Liver (tissue), 9 donors: ENCODE measurements around the gene SMAP1. TPM values are rescaled to one million over a fixed set of nuclear protein-coding genes. Genes with fewer than 3 reads are reported as not detected.

Source experiments
- DNase-seq: peaks from one replicate; pipeline ENCODE4 v3.0.0-alpha.2; 2017; ENCODE audit warnings: low spot score
- H3K27ac ChIP-seq, 2 donors: one replicate each; pipeline ENCODE4 v1.7.0; 2013; ENCODE audit warnings: inconsistent platforms in 2 of 2, low read length in 2 of 2, control low read depth in 1 of 2, low read depth in 1 of 2, mild to moderate bottlenecking in 1 of 2
- H3K27me3 ChIP-seq, 4 donors: one replicate each; pipeline versions ENCODE4 v1.6.1 to v1.7.0; 2013; ENCODE audit warnings: low read length in 3 of 4, inconsistent platforms in 1 of 4, mild to moderate bottlenecking in 1 of 4, moderate library complexity in 1 of 4; ENCODE audit not compliant: control insufficient read depth in 4 of 4, insufficient read depth in 4 of 4
- H3K36me3 ChIP-seq, 4 donors: one replicate each; pipeline versions ENCODE4 v1.6.1 to v1.7.0; 2013; ENCODE audit warnings: low read length in 3 of 4, mild to moderate bottlenecking in 3 of 4, low read depth in 1 of 4, moderate library complexity in 1 of 4; ENCODE audit not compliant: control insufficient read depth in 4 of 4, insufficient read depth in 3 of 4
- H3K4me1 ChIP-seq, 4 donors: one replicate each; pipeline versions ENCODE4 v1.6.1 to v1.7.0; 2013; ENCODE audit warnings: low read length in 3 of 4, mild to moderate bottlenecking in 3 of 4, moderate library complexity in 1 of 4; ENCODE audit not compliant: control insufficient read depth in 4 of 4, insufficient read depth in 4 of 4
- H3K4me3 ChIP-seq, 3 donors: one replicate each; pipeline versions ENCODE4 v1.6.1 to v1.7.0; 2013; ENCODE audit warnings: low read length in 3 of 3, control low read depth in 1 of 3, low read depth in 1 of 3, mild to moderate bottlenecking in 1 of 3
- H3K9ac ChIP-seq, 2 donors: one replicate each; pipeline ENCODE4 v1.7.0; 2013; ENCODE audit warnings: low read length in 2 of 2, mild to moderate bottlenecking in 2 of 2, moderate library complexity in 2 of 2, control low read depth in 1 of 2, low read depth in 1 of 2
- H3K9me3 ChIP-seq, 4 donors: one replicate each; pipeline versions ENCODE4 v1.6.1 to v1.7.0; 2013; ENCODE audit warnings: low read length in 3 of 4; ENCODE audit not compliant: control insufficient read depth in 4 of 4
- EGR1 ChIP-seq, 2 donors: IDR thresholded peaks; 2 replicates each; pipeline ENCODE4 v1.6.1; 2016 to 2018; ENCODE audit warnings: antibody characterized with exemption in 2 of 2, low read depth in 2 of 2
- FOXA1 ChIP-seq: IDR thresholded peaks from 2 replicates; pipeline ENCODE4 v1.6.1; 2016; ENCODE audit warnings: antibody characterized with exemption
- FOXA2 ChIP-seq: IDR thresholded peaks from 2 replicates; pipeline ENCODE4 v1.6.1; 2016; ENCODE audit warnings: antibody characterized with exemption
- GABPA ChIP-seq, 2 donors: IDR thresholded peaks in 1 of 2; conservative IDR thresholded peaks in 1 of 2; 2 replicates each; pipeline ENCODE4 v1.6.1; 2016; ENCODE audit warnings: antibody characterized with exemption in 2 of 2, mild to moderate bottlenecking in 1 of 2, moderate library complexity in 1 of 2
- HNF4A ChIP-seq, 2 donors: conservative IDR thresholded peaks; 2 replicates each; pipeline ENCODE4 v1.6.1; 2016; ENCODE audit warnings: antibody characterized with exemption in 2 of 2, mild to moderate bottlenecking in 2 of 2
- HNF4G ChIP-seq: IDR thresholded peaks from 2 replicates; pipeline ENCODE4 v1.6.1; 2016; ENCODE audit warnings: antibody characterized with exemption
- JUND ChIP-seq, 2 donors: IDR thresholded peaks; 2 replicates each; pipeline ENCODE4 v1.6.1; 2016; ENCODE audit warnings: antibody characterized with exemption in 2 of 2
- NR2F2 ChIP-seq: IDR thresholded peaks from 2 replicates; pipeline ENCODE4 v1.6.1; 2016; ENCODE audit warnings: antibody characterized with exemption
- RAD21 ChIP-seq, 2 donors: IDR thresholded peaks; 2 replicates each; pipeline ENCODE4 v1.6.1; 2016; ENCODE audit warnings: antibody characterized with exemption in 2 of 2, mild to moderate bottlenecking in 2 of 2
- RXRA ChIP-seq, 2 donors: IDR thresholded peaks; 2 replicates each; pipeline ENCODE4 v1.6.1; 2017 to 2018; ENCODE audit warnings: antibody characterized with exemption in 2 of 2, mild to moderate bottlenecking in 1 of 2
- SP1 ChIP-seq: IDR thresholded peaks from 2 replicates; pipeline ENCODE4 v1.6.1; 2018; ENCODE audit warnings: antibody characterized with exemption, mild to moderate bottlenecking
- TAF1 ChIP-seq: conservative IDR thresholded peaks from 2 replicates; pipeline ENCODE4 v1.6.1; 2016; ENCODE audit warnings: antibody characterized with exemption, mild to moderate bottlenecking
- YY1 ChIP-seq: IDR thresholded peaks from 2 replicates; pipeline ENCODE4 v1.6.1; 2016; ENCODE audit warnings: antibody characterized with exemption, mild to moderate bottlenecking
- WGBS: extraction: QIAGEN DNeasy Blood & Tissue Kit; methylation state at CpG from one replicate; pipeline ENCODE4 v1.1.7; 2013; 5-methylcytosine and 5-hydroxymethylcytosine counted together
- polyA plus RNA-seq, 2 donors: library from polyadenylated mRNA; stranded (reverse) in 1 of 2; unstranded in 1 of 2; fragments of 200-250 nt in 1 of 2; fragments of >200 nt in 1 of 2; fragmentation: Nextera tagmentation in 1 of 2; extraction: Ambion mirVana in 1 of 2; gene quantifications; one replicate each; pipeline versions ENCODE4 v1.2.1 to v1.2.3, GENCODE V29; 2013 to 2015
- total RNA-seq, 2 donors: library from RNA; depleted of rRNA; stranded (reverse); fragments of >200 nt; gene quantifications; one replicate each; pipeline ENCODE4 v1.2.3, GENCODE V29; 2014
- TF ChIP-seq, protein P1 (sequence below): IDR thresholded peaks from 2 replicates; pipeline ENCODE4 v1.6.1; 2016; ENCODE audit warnings: antibody characterized with exemption
- TF ChIP-seq, protein P2 (sequence below): fragments of 150-350 bp; IDR thresholded peaks from 2 replicates; pipeline ENCODE4 v1.5.1; 2017; ENCODE audit warnings: improper control_type of control experiment, low read depth, low read length; ENCODE audit not compliant: missing input control
- TF ChIP-seq, protein P3 (sequence below): IDR thresholded peaks from 2 replicates; pipeline ENCODE4 v1.6.1; 2016; ENCODE audit warnings: antibody characterized with exemption
- TF ChIP-seq, protein P4 (sequence below): IDR thresholded peaks from 2 replicates; pipeline ENCODE4 v1.6.1; 2016; ENCODE audit warnings: antibody characterized with exemption, mild to moderate bottlenecking
- TF ChIP-seq, protein P5 (sequence below): IDR thresholded peaks from 2 replicates; pipeline ENCODE4 v1.6.1; 2016; ENCODE audit warnings: antibody characterized with exemption
- donor health status: healthy.
- donor health status: healthy.
- donor health status: healthy.
- donor health status: healthy.
- donor health status: healthy.

SMAP1 gene
- total and polyA plus RNA-seq, 4 donors = 9.3 to 13.3 (median 12.7) TPM

DNA sequence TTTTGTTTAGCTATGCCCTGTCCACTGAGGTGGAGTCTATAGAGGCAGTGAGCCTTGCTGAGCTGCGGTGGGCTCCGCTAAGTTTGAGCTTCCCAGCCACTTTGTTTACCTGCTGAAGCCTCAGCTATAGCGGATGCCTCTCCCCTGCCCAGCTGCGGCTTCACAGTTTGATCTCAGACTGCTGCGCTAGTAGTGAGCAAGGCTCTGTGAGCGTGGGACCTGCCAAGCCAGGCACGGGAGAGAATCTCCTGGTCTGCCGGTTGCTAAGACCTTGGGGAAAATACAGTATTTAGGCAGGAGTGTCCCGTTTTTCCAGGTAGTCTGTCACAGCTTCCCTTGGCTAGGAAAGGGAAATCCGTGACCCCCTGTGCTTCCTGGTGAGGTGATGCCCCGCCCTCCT, 138.4 kb downstream of the SMAP1 start (continued):
- TF ChIP-seq, protein P1, sequence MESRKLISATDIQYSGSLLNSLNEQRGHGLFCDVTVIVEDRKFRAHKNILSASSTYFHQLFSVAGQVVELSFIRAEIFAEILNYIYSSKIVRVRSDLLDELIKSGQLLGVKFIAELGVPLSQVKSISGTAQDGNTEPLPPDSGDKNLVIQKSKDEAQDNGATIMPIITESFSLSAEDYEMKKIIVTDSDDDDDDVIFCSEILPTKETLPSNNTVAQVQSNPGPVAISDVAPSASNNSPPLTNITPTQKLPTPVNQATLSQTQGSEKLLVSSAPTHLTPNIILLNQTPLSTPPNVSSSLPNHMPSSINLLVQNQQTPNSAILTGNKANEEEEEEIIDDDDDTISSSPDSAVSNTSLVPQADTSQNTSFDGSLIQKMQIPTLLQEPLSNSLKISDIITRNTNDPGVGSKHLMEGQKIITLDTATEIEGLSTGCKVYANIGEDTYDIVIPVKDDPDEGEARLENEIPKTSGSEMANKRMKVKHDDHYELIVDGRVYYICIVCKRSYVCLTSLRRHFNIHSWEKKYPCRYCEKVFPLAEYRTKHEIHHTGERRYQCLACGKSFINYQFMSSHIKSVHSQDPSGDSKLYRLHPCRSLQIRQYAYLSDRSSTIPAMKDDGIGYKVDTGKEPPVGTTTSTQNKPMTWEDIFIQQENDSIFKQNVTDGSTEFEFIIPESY = no peak
- no peak for TF ChIP-seq RAD21 (IDR thresholded peaks at IDR 0.05)
- TF ChIP-seq JUND (IDR thresholded peaks at IDR 0.05) = no peak
- TF ChIP-seq GABPA (IDR thresholded peaks at IDR 0.05 in 1 of 2, conservative IDR thresholded peaks at IDR 0.05 in 1 of 2) = no peak
- no peak for TF ChIP-seq FOXA1
- no peak for TF ChIP-seq HNF4A (conservative IDR thresholded peaks at IDR 0.05)
- no peak for TF ChIP-seq EGR1 (IDR thresholded peaks at IDR 0.05; ENCODE audit: low read depth in 2 of 2)
- TF ChIP-seq HNF4G = no peak
- no peak for TF ChIP-seq TAF1

DNA sequence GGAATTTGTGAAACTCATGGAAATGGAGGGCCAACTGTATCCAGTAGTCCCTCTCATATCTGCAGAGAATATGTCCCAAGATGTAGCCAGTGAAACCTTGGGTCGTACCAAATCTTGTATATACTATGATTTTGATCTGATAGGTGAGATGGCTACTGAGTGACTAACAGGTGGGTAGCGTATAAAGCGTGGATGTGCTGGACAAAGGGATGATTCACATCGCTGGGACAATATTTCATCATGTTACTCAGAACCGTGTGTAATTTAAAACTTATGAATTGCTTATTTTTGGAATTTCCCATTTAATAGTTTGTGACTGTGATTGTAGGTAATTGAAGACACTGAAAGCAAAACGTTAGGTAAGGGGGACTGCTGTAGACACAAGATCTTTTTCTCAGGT, 144.1 kb downstream of the SMAP1 start:
- no peaks in the 10 kb centered on the region for H3K4me1 ChIP-seq
- no peak overlapping the region for H3K9ac ChIP-seq
- TF ChIP-seq NR2F2 = no peak
- no peak for TF ChIP-seq JUND (IDR thresholded peaks at IDR 0.05)
- TF ChIP-seq HNF4A (conservative IDR thresholded peaks at IDR 0.05) = no peak
- TF ChIP-seq, protein P1 = no peak
- no peak overlapping the region for H3K4me3 ChIP-seq
- peaks cover 0 to 7% (median under 1%) of the 10 kb centered on the region in 4 donors for H3K36me3 ChIP-seq
- no peak overlapping the region for H3K27ac ChIP-seq
- H3K9me3 ChIP-seq = no peaks in the 10 kb centered on the region
- no peaks in the 10 kb centered on the region for H3K27me3 ChIP-seq
- 93% methylated on average over 6 of the region's 6 CpGs for WGBS
- no peak for DNase-seq

DNA sequence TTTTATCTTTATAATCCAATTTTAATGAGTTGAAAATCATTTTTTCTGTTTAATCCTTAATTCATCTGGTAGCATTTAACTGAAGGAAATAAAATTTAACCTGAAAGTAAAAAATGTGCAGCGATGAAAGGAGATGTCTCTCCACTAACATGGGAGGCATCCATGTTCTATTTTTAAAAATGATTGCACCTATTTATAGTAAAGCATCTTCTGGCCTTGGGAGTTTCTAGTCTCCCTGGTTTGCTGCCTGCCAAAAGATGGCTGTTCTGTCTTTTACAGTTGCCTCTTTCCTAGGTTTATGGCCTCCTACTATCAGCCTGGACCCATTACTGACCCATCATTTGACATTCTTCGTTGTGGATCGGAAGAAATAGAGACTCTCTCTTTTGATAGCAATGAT, 146.2 kb downstream of the SMAP1 start:
- Histone ChIP-seq H3K4me3 (no peak overlapping the region), H3K27me3 (no peaks in the 10 kb centered on the region), H3K36me3 (peaks cover 0 to 7% (median under 1%) of the 10 kb centered on the region in 4 donors), H3K9me3 (no peaks in the 10 kb centered on the region), H3K27ac (no peak overlapping the region), H3K4me1 (no peaks in the 10 kb centered on the region), H3K9ac (no peak overlapping the region)
- 84% methylated on average over 3 of the region's 3 CpGs for WGBS
- TF ChIP-seq, protein P2, sequence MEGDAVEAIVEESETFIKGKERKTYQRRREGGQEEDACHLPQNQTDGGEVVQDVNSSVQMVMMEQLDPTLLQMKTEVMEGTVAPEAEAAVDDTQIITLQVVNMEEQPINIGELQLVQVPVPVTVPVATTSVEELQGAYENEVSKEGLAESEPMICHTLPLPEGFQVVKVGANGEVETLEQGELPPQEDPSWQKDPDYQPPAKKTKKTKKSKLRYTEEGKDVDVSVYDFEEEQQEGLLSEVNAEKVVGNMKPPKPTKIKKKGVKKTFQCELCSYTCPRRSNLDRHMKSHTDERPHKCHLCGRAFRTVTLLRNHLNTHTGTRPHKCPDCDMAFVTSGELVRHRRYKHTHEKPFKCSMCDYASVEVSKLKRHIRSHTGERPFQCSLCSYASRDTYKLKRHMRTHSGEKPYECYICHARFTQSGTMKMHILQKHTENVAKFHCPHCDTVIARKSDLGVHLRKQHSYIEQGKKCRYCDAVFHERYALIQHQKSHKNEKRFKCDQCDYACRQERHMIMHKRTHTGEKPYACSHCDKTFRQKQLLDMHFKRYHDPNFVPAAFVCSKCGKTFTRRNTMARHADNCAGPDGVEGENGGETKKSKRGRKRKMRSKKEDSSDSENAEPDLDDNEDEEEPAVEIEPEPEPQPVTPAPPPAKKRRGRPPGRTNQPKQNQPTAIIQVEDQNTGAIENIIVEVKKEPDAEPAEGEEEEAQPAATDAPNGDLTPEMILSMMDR = no peak
- no peak for TF ChIP-seq JUND (IDR thresholded peaks at IDR 0.05)
- TF ChIP-seq, protein P3, sequence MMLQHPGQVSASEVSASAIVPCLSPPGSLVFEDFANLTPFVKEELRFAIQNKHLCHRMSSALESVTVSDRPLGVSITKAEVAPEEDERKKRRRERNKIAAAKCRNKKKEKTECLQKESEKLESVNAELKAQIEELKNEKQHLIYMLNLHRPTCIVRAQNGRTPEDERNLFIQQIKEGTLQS = no peak
- no peak for TF ChIP-seq RXRA (IDR thresholded peaks at IDR 0.05)
- TF ChIP-seq, protein P4, sequence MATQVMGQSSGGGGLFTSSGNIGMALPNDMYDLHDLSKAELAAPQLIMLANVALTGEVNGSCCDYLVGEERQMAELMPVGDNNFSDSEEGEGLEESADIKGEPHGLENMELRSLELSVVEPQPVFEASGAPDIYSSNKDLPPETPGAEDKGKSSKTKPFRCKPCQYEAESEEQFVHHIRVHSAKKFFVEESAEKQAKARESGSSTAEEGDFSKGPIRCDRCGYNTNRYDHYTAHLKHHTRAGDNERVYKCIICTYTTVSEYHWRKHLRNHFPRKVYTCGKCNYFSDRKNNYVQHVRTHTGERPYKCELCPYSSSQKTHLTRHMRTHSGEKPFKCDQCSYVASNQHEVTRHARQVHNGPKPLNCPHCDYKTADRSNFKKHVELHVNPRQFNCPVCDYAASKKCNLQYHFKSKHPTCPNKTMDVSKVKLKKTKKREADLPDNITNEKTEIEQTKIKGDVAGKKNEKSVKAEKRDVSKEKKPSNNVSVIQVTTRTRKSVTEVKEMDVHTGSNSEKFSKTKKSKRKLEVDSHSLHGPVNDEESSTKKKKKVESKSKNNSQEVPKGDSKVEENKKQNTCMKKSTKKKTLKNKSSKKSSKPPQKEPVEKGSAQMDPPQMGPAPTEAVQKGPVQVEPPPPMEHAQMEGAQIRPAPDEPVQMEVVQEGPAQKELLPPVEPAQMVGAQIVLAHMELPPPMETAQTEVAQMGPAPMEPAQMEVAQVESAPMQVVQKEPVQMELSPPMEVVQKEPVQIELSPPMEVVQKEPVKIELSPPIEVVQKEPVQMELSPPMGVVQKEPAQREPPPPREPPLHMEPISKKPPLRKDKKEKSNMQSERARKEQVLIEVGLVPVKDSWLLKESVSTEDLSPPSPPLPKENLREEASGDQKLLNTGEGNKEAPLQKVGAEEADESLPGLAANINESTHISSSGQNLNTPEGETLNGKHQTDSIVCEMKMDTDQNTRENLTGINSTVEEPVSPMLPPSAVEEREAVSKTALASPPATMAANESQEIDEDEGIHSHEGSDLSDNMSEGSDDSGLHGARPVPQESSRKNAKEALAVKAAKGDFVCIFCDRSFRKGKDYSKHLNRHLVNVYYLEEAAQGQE = no peak
- TF ChIP-seq RAD21 (IDR thresholded peaks at IDR 0.05) = no peak
- no peak for TF ChIP-seq GABPA (IDR thresholded peaks at IDR 0.05 in 1 of 2, conservative IDR thresholded peaks at IDR 0.05 in 1 of 2)
- TF ChIP-seq TAF1 = no peak
- no peak for TF ChIP-seq YY1
- TF ChIP-seq HNF4G = no peak
- TF ChIP-seq, protein P5, sequence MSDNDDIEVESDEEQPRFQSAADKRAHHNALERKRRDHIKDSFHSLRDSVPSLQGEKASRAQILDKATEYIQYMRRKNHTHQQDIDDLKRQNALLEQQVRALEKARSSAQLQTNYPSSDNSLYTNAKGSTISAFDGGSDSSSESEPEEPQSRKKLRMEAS = no peak
- TF ChIP-seq FOXA1 = no peak
- no peak for TF ChIP-seq SP1
- TF ChIP-seq FOXA2 = no peak
- no peak for TF ChIP-seq EGR1 (IDR thresholded peaks at IDR 0.05; ENCODE audit: low read depth in 2 of 2)
- TF ChIP-seq HNF4A (conservative IDR thresholded peaks at IDR 0.05) = no peak
- no peak for DNase-seq
